HepG2 (cell line): ENCODE data around the gene RHBDL3. TPM values are rescaled to one million over a fixed set of nuclear protein-coding genes. Genes with fewer than 3 reads are reported as not detected.

Source experiments
- ATAC-seq: fragments of 200-7000 bp; cut with Tn5 transposase; 3 replicates; pipeline ENCODE4 v1.9.1; 2020; ENCODE audit warnings: mild to moderate bottlenecking, moderate library complexity
- BruUV-seq: library from RNA; stranded (reverse); fragments of 400-500 nt; replicated peaks from 2 replicates; lab custom pipeline; 2021; lab: Mats Ljungman, UMichigan
- CTCF ChIA-PET: fragments of 300-600 bp; formaldehyde crosslinking; extraction: SDS; loops from one replicate; lab custom pipeline; 2021; ENCODE audit warnings: low total read pairs, inconsistent platforms, low intra/inter-chr PET ratio; lab: Yijun Ruan, JAX
- POLR2A ChIA-PET: fragments of 350-600 bp; sonication (Branson Sonifier 250); formaldehyde crosslinking; loops from one replicate; lab custom pipeline; 2020; ENCODE audit warnings: antibody characterized with exemption, inconsistent platforms; lab: Yijun Ruan, JAX
- DNase-seq: peaks from one replicate; pipeline ENCODE4 v3.0.0-alpha.2; 2015; ENCODE audit warnings: low spot score
- FAIRE-seq: peaks from 3 replicates; lab custom pipeline; 2011; peaks lifted over from hg19 to GRCh38; lab: Jason Lieb, UNC
- H2AFZ ChIP-seq: one replicate; pipeline ENCODE4 v1.6.1; 2011; ENCODE audit warnings: low read length, inconsistent platforms
- H3K27ac ChIP-seq: fragments of 300-600 bp; 3 replicates; pipeline ENCODE4 v1.8.0; 2011; ENCODE audit warnings: mixed run types, mild to moderate bottlenecking, mixed read lengths, low read length, inconsistent platforms; ENCODE audit not compliant: insufficient read depth; ENCODE audit errors: extremely low read length
- H3K27me3 ChIP-seq, 2 experiments: fragments of 200-600 bp in 1 of 2; 2 replicates in 1 of 2; 3 replicates in 1 of 2; pipeline versions ENCODE4 v1.6.0 to v1.8.0; 2011; ENCODE audit warnings: low read length in 2 of 2, mild to moderate bottlenecking in 2 of 2, moderate library complexity in 2 of 2, inconsistent platforms in 1 of 2; ENCODE audit not compliant: insufficient read depth in 2 of 2, control insufficient read depth in 1 of 2
- H3K36me3 ChIP-seq, 2 experiments: fragments of 200-600 bp in 1 of 2; replicated peaks in 1 of 2; 2 replicates in 1 of 2; 3 replicates in 1 of 2; pipeline versions ENCODE4 v1.5.1 to v1.8.0; 2011; ENCODE audit warnings: low read length in 2 of 2, inconsistent platforms in 1 of 2; ENCODE audit not compliant: insufficient read depth in 2 of 2, control insufficient read depth in 1 of 2
- H3K4me1 ChIP-seq: 2 replicates; pipeline ENCODE4 v1.5.1; 2012; ENCODE audit warnings: low read length, inconsistent platforms; ENCODE audit not compliant: insufficient read depth
- H3K4me2 ChIP-seq: 2 replicates; pipeline ENCODE4 v1.6.0; 2011; ENCODE audit warnings: low read depth, low read length, inconsistent platforms
- H3K4me3 ChIP-seq, 3 experiments: fragments of 200-600 bp in 1 of 3; sonication (generic), shearing (Covaris generic) in 1 of 3; replicated peaks in 1 of 3; 2 replicates each; pipeline ENCODE4 v1.5.1; 2011 to 2016; ENCODE audit warnings: low read length in 3 of 3, inconsistent platforms in 2 of 3, low read depth in 2 of 3, mild to moderate bottlenecking in 2 of 3, control low read depth in 1 of 3, mixed read lengths in 1 of 3; ENCODE audit not compliant: insufficient read depth in 1 of 3
- H3K79me2 ChIP-seq: one replicate; pipeline ENCODE4 v1.6.1; 2011; ENCODE audit warnings: low read length, inconsistent platforms; ENCODE audit not compliant: insufficient read depth
- H3K9ac ChIP-seq: 2 replicates; pipeline ENCODE4 v1.6.0; 2011; ENCODE audit warnings: mild to moderate bottlenecking, low read depth, low read length, inconsistent platforms; ENCODE audit not compliant: insufficient read depth
- H3K9me3 ChIP-seq: 2 replicates; pipeline ENCODE4 v1.5.1; 2012; ENCODE audit warnings: mild to moderate bottlenecking, low read length
- H4K20me1 ChIP-seq: 2 replicates; pipeline ENCODE4 v1.6.0; 2011; ENCODE audit warnings: inconsistent platforms, mild to moderate bottlenecking, low read length, moderate library complexity; ENCODE audit not compliant: insufficient read depth
- AKAP8 ChIP-seq: sonication (generic); formaldehyde crosslinking; IDR thresholded peaks from 2 replicates; pipeline ENCODE4 v1.5.1; 2020; ENCODE audit warnings: mild to moderate bottlenecking, missing genetic modification reagents
- ARID3A ChIP-seq: IDR thresholded peaks from 2 replicates; pipeline ENCODE4 v1.6.1; 2012; ENCODE audit warnings: low read depth, low read length, improper control_type of control experiment
- GMEB1 ChIP-seq: sonication (generic); formaldehyde crosslinking; IDR thresholded peaks from 2 replicates; pipeline ENCODE4 v1.5.1; 2020; ENCODE audit warnings: missing genetic modification reagents, mild to moderate bottlenecking, borderline replicate concordance
- HIC2 ChIP-seq: sonication (generic); formaldehyde crosslinking; IDR thresholded peaks from 2 replicates; pipeline ENCODE4 v1.9.0; 2022; ENCODE audit warnings: low read depth, missing genetic modification reagents
- MEIS1 ChIP-seq: sonication (generic); formaldehyde crosslinking; IDR thresholded peaks from 2 replicates; pipeline ENCODE4 v1.9.0; 2021; ENCODE audit warnings: mild to moderate bottlenecking, missing genetic modification reagents, moderate library complexity, borderline replicate concordance
- MLXIP ChIP-seq: sonication (generic); formaldehyde crosslinking; IDR thresholded peaks from 2 replicates; pipeline ENCODE4 v1.9.0; 2021; ENCODE audit warnings: missing genetic modification reagents, borderline replicate concordance
- TSC22D2 ChIP-seq: sonication (generic); formaldehyde crosslinking; IDR thresholded peaks from 2 replicates; pipeline ENCODE4 v1.5.1; 2020; ENCODE audit warnings: missing genetic modification reagents, mild to moderate bottlenecking, borderline replicate concordance
- ZNF33B ChIP-seq: sonication (generic); formaldehyde crosslinking; IDR thresholded peaks from 2 replicates; pipeline ENCODE4 v1.5.1; 2020; ENCODE audit warnings: mild to moderate bottlenecking, missing genetic modification reagents
- ZNF790 ChIP-seq: sonication (generic); formaldehyde crosslinking; IDR thresholded peaks from 2 replicates; pipeline ENCODE4 v1.8.0; 2022; ENCODE audit warnings: missing genetic modification reagents, mild to moderate bottlenecking, borderline replicate concordance
- WGBS: methylation state at CpG from one replicate; pipeline ENCODE4 v1.1.6; 2017; ENCODE audit warnings: low lambda C conversion rate; 5-methylcytosine and 5-hydroxymethylcytosine counted together
- in situ Hi-C: cut with HindIII; loops from 2 replicates; pipeline ENCODE4 v1.10.0; 2017; ENCODE audit warnings: low pct_unique_long_range_greater_than_20kb; ENCODE audit not compliant: extremely low pct_ligation_motif_present
- intact Hi-C: fragments of 100-400 bp; cut with micrococcal nuclease; formaldehyde crosslinking; loops from one replicate; pipeline ENCODE4 v1.10.0; 2022; ENCODE audit not compliant: unreplicated experiment
- polyA plus RNA-seq, 8 experiments: library from polyadenylated mRNA; depleted of rRNA in 3 of 8; stranded (reverse) in 7 of 8; unstranded in 1 of 8; fragments of >200 nt; fragmentation: Illumina TruSeq in 4 of 8; extraction: Trizol in 4 of 8; gene quantifications; 2 replicates each; pipeline versions ENCODE4 v1.2.1 to v1.2.3, GENCODE V29; 2011 to 2016; ENCODE audit warnings: low read depth in 4 of 8, missing spikeins in 1 of 8, mixed read lengths in 1 of 8; ENCODE audit not compliant: insufficient read depth in 1 of 8
- total RNA-seq, 5 experiments: library from RNA; depleted of rRNA; stranded (reverse); fragments of >200 nt; fragmentation: Illumina TruSeq; extraction: Trizol; gene quantifications; 2 replicates each; pipeline ENCODE4 v1.2.3, GENCODE V29; 2016; ENCODE audit warnings: low read depth in 1 of 5

RHBDL3 gene
- total and polyA plus RNA-seq, 2 of the 13 experiments (the other 11 are each of a cell fraction or from before 2014, with no cell fraction given): 0.09 TPM; not detected in 1

GRCh38 chr17:32259586-32259985 is 6.0 kb upstream of the RHBDL3 start:
- no peak for ATAC-seq
- ChIA-PET CTCF (no interaction called here), POLR2A (no interaction called here)
- intact Hi-C loops: no loop called here
- BruUV-seq: no TSS peak
- Histone ChIP-seq H3K4me2 (no peak overlapping the region), H3K9ac (no peak overlapping the region), H3K9me3 (no peaks in the 10 kb centered on the region), H3K4me3 (no peak overlapping the region), H2AFZ (no peak overlapping the region), H3K79me2 (no peaks in the 10 kb centered on the region), H4K20me1 (no peaks in the 10 kb centered on the region), H3K27me3 (peaks cover 6 to 45% of the 10 kb centered on the region in 2 experiments), H3K27ac (no peak overlapping the region), H3K36me3 (no peaks in the 10 kb centered on the region), H3K4me1 (peaks cover 17% of the 10 kb centered on the region)
- TF ChIP-seq ZNF33B (no peak), MLXIP (CRISPR knock-in tag) (no peak), MEIS1 (CRISPR knock-in tag) (no peak), AKAP8 (CRISPR knock-in tag) (no peak), TSC22D2 (CRISPR knock-in tag) (no peak), ZNF790 (CRISPR knock-in tag) (no peak), ARID3A (no peak), HIC2 (CRISPR knock-in tag) (no peak), GMEB1 (CRISPR knock-in tag) (no peak)
- 11% methylated on average over 4 of the region's 4 CpGs for WGBS
- no peak for DNase-seq
- in situ Hi-C loops: loop anchor here (5.0 kb wide), 1 partner anchor 63 kb away; no protein-coding TSS in a partner anchor
- FAIRE-seq: no peak
